Transverse colon (tissue), 3 donors: ENCODE measurements around the gene PRCP.

Source experiments
- CTCF ChIP-seq, 5 experiments: fragments of 200-600 bp in 3 of 5; fragments of 450-650 bp in 2 of 5; sonication (generic) in 3 of 5; IDR thresholded peaks; 1 replicate in 2 of 5; 2 replicates in 3 of 5; pipeline ENCODE4 v1.5.1; 2016 to 2017; ENCODE audit warnings: antibody characterized with exemption in 5 of 5, inconsistent platforms in 3 of 5, mild to moderate bottlenecking in 2 of 5, moderate library complexity in 1 of 5
- EP300 ChIP-seq: sonication (generic); formaldehyde crosslinking; IDR thresholded peaks from one replicate; pipeline ENCODE4 v1.6.1; 2017; ENCODE audit warnings: antibody characterized with exemption, low read depth
- POLR2A ChIP-seq: fragments of 450-650 bp; IDR thresholded peaks from one replicate; pipeline ENCODE4 v1.6.1; 2016; ENCODE audit warnings: antibody characterized with exemption, mild to moderate bottlenecking, moderate library complexity

- TF ChIP-seq POLR2A (no peak), CTCF (IDR thresholded peaks at IDR 0.05) (no peak), EP300 (no peak)
These were observed 7.1 kb upstream of the PRCP start for GRCh38 chr11:82907371-82907770.
